ENCODE measurements around the gene GSTA4. TPM values are rescaled to one million over a fixed set of nuclear protein-coding genes. Genes with fewer than 3 reads are reported as not detected.
"Not testable (repeated sequence)": the region's sequence is repeated elsewhere in the genome, so short reads cannot be mapped to it uniquely, and the experiment has no call there.

Gene GSTA4
- polyA plus RNA-seq, 3 donors, result 18.1 to 45.1 (median 19.5) TPM

DNA sequence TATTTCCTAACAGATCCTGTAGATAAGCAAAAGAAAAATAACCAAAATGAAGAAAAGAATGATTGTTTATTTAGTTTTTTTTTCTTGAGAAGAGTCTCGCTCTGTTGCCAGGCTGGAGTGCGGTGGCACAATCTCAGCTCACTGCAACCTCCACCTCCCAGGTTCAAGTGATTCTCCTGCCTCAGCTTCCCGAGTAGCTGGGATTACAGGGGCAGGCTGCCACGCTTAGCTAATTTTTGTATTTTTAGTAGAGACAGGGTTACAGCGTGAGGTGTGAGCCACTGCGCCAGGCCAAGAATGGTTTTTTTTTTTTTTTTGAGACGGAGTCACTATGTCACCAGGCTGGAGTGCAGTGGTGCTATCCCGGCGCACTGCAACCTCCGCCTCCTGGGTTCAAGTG is 52.3 kb downstream of the GSTA4 start:
- not testable (repeated sequence) for H3K27ac ChIP-seq (ENCODE audit: low read depth, low read length)
- WGBS, 3 donors, result 90 to 93% (median 93%) methylated on average over 10 of the region's 10 CpGs

DNA sequence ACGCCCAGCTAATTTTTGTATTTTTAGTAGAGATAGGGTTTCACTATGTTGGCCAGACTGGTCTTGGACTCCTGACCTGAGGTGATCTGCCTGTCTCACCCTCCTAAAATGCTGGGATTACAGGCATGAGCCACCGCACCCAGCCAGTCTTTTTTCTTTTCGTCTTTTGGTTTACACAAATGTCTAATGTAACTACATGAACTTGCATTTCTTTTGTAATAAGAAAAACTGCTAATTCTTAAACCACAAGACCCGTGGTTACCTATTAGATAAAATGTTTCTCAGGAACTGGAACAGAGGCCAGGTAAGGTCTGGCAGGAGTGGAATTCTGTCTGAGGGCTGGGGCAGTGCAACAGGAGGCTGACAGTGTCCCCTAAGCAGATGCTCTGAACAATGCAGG is 52.9 kb downstream of the GSTA4 start:
- H3K27ac ChIP-seq (ENCODE audit: low read depth, low read length), result no peak overlapping the region
- 75 to 84% (median 80%) methylated on average over 4 of the region's 4 CpGs for WGBS, 3 donors

DNA sequence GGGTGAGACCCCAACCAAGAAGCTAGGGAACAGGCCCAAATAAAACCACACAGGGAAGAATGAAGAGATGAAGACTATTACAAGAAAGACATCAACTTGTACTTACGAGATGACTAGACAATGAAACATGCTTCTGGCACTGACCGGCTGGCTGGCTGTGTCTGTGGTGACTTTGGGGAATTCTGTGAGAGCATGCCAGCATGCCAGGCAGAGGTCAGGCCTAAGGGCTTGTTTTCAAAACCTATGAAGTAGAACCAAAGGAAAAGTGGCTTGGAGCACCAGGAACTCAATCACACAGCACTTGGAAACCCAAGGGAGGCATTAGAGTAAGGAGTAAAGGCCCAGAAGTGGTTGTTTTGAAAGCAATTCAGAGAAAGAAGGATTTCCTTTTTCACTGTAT is 57.2 kb downstream of the GSTA4 start:
- H3K27ac ChIP-seq (ENCODE audit: low read depth, low read length), result no peak overlapping the region
- WGBS, 3 donors, result 78 to 85% (median 83%) methylated on average over 2 of the region's 2 CpGs

DNA sequence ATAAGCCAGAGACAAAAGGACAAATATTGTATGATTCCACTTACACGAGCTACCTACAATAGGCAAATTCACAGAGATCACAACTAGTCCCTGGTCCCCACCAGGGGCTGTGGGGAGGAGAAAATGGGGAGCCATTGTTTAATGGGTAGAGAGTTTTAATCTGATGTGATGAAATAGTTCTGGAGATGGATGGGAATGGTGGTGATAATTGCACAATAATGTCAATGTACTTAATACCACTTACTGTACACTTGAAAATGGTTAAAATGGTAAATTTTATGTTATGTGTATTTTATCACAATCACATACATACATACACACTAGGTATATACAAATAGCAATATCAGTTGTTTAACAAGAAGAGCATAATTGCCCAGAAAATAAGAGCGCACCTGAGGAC is 61.3 kb downstream of the GSTA4 start:
- H3K27ac ChIP-seq (ENCODE audit: low read depth, low read length), result no peak overlapping the region
- 82 to 89% (median 84%) methylated on average over 2 of the region's 2 CpGs for WGBS, 3 donors

DNA sequence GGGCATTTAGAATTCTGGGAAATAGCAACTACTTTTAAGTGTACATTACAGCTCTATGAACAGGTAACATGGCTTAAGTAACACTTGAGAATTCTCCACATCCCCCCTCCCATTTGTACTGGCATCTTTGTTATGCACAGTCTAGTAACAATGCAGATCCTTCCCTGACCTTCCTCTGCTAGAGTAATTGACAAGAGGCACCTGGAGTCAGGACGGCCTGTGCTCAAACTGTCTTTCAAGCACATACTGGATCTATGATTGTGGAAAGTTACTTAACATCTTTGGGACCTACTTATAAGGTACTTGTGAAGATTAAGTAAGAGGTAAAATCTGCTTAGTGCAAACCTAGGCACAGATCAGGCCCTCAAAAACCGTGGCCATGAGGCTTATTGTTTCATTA is 63.7 kb downstream of the GSTA4 start:
- 68 to 94% (median 77%) methylated on average over 2 of the region's 2 CpGs for WGBS, 3 donors
- H3K27ac ChIP-seq (ENCODE audit: low read depth, low read length), result no peak overlapping the region

DNA sequence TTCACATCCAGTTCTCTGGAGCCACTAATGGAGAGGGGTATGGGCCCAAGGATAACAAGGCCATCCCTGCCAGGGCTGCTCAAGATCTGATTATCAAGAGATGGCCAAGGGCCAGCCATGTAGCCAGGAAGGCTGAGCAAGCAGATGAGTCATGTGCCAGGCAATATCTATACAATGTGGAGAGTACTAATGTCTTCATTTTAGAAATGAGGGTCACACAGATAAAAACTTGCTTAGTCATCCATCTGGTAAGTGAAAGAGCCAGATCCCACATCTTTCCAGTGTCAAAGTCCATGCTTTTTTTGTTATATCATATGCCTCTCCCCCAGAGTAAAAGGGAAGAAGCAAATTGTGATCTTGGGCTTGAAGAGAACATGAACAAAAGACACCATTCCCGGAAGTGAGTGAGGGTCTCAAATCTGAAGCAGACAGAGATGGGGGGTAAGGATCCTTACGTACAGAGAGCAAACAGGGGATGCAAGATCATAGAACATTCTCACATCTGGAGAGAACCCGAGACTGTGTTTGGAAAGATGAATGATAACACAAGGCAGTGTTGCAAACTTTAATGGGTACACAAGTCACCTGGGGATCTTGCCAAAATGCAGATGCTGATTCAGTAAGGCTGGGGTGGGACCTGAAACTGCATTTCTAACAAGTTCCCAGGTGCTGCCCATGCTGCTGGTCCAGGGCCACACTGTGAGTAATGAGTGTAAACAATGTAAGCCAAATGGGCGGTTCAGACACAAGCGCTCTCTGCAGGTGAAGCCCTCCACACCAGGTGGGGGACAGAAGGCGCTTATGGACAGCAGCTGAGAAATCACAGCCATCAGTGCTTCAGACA is 65.5 kb downstream of the GSTA4 start:
- 82 to 92% (median 83%) methylated on average over 6 of the region's 6 CpGs for WGBS, 3 donors
- no peak overlapping the region for H3K27ac ChIP-seq (ENCODE audit: low read depth, low read length)

Other genes starting within 250 kb of the GSTA4 start
- 10 to 100 TPM in 1 of 3 donors, under 1 TPM in 2; 0.16 to 85.8 (median 0.22) TPM for gene GSTA2, start 231.8 kb downstream of the GSTA4 start, polyA plus RNA-seq
- gene GSTA1, start 191.5 kb downstream of the GSTA4 start, polyA plus RNA-seq, result 10 to 100 TPM in 2 of 3 donors, 1 to 10 TPM in 1; 1.7 to 30.0 (median 12.7) TPM
- not detected for gene GSTA5, start 154.5 kb downstream of the GSTA4 start, polyA plus RNA-seq
- gene GSTA3, start 85.6 kb downstream of the GSTA4 start, polyA plus RNA-seq, result under 1 TPM in 1 of 3 donors, not detected in 2; 0.45 TPM
- 1 to 10 TPM; 2.6 to 7.8 (median 4.0) TPM for gene CILK1, start 66.5 kb upstream of the GSTA4 start, polyA plus RNA-seq
- 10 to 100 TPM; 37.9 to 74.0 (median 38.7) TPM for gene FBXO9, start 70.1 kb upstream of the GSTA4 start, polyA plus RNA-seq
- gene GCM1, start 153.6 kb upstream of the GSTA4 start, polyA plus RNA-seq, result under 1 TPM in 2 of 3 donors, not detected in 1; 0.10 to 0.22 TPM

Measured in adipose tissue (tissue), 3 donors.